SK-N-SH (cell line): Measurements from ENCODE around the gene BTG1.

Experiments used
- CTCF ChIP-seq: fragments of 200-600 bp; sonication (generic); IDR thresholded peaks from 2 replicates; pipeline ENCODE4 v1.6.1; 2017; ENCODE audit warnings: antibody characterized with exemption, mild to moderate bottlenecking, moderate library complexity
- EP300 ChIP-seq, 2 experiments: IDR thresholded peaks; 2 replicates each; pipeline versions ENCODE4 v1.4.0 to v1.6.1; 2012; ENCODE audit warnings: borderline replicate concordance in 1 of 2, low read depth in 1 of 2, low read length in 1 of 2
- RFX5 ChIP-seq: IDR thresholded peaks from 2 replicates; pipeline ENCODE4 v1.6.1; 2012; ENCODE audit warnings: mild to moderate bottlenecking, improper control_type of control experiment, low read length

- TF ChIP-seq CTCF (peak; percentile 39), RFX5 (no peak), EP300 (IDR thresholded peaks at IDR 0.05; ENCODE audit: borderline replicate concordance in 1 of 2, low read depth in 1 of 2, low read length in 1 of 2) (no peak)
These were observed 50.9 kb downstream of the BTG1 start for GRCh38 chr12:92094751-92095161.
